ENCODE data around the gene UROC1. TPM values are rescaled to one million over a fixed set of nuclear protein-coding genes. Genes with fewer than 3 reads are reported as not detected.

UROC1 gene
- polyA plus RNA-seq, 1 of the 3 experiments (the other 2 are of a cell fraction) = not detected

DNA sequence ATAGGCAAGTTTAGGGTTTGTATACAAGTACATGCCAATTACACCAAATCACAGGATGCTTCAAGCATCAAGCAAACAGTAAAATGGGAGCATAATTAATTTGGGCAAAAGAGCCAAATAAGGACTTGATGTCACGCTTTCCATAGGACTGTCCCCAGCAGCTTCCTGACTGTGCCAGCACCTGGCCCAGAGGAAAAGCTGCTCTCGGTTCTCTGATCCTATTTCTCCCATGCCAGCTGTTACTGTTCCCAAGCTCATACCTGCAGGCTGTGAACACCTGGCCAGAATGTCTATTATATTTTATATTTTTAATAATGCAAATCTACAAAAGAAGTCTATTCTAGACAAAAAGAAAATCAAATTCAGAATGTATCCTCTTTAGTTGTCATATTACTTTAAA is 54.1 kb downstream of the UROC1 start (continued):
- no peak for TF ChIP-seq CTCF (IDR thresholded peaks at IDR 0.05)
- TF ChIP-seq, protein P1, sequence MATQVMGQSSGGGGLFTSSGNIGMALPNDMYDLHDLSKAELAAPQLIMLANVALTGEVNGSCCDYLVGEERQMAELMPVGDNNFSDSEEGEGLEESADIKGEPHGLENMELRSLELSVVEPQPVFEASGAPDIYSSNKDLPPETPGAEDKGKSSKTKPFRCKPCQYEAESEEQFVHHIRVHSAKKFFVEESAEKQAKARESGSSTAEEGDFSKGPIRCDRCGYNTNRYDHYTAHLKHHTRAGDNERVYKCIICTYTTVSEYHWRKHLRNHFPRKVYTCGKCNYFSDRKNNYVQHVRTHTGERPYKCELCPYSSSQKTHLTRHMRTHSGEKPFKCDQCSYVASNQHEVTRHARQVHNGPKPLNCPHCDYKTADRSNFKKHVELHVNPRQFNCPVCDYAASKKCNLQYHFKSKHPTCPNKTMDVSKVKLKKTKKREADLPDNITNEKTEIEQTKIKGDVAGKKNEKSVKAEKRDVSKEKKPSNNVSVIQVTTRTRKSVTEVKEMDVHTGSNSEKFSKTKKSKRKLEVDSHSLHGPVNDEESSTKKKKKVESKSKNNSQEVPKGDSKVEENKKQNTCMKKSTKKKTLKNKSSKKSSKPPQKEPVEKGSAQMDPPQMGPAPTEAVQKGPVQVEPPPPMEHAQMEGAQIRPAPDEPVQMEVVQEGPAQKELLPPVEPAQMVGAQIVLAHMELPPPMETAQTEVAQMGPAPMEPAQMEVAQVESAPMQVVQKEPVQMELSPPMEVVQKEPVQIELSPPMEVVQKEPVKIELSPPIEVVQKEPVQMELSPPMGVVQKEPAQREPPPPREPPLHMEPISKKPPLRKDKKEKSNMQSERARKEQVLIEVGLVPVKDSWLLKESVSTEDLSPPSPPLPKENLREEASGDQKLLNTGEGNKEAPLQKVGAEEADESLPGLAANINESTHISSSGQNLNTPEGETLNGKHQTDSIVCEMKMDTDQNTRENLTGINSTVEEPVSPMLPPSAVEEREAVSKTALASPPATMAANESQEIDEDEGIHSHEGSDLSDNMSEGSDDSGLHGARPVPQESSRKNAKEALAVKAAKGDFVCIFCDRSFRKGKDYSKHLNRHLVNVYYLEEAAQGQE (IDR thresholded peaks at IDR 0.05; ENCODE audit: low read depth, low read length) = no peak
- no peak for TF ChIP-seq USF2 (IDR thresholded peaks at IDR 0.05; ENCODE audit: borderline replicate concordance, low read depth, low read length)

DNA sequence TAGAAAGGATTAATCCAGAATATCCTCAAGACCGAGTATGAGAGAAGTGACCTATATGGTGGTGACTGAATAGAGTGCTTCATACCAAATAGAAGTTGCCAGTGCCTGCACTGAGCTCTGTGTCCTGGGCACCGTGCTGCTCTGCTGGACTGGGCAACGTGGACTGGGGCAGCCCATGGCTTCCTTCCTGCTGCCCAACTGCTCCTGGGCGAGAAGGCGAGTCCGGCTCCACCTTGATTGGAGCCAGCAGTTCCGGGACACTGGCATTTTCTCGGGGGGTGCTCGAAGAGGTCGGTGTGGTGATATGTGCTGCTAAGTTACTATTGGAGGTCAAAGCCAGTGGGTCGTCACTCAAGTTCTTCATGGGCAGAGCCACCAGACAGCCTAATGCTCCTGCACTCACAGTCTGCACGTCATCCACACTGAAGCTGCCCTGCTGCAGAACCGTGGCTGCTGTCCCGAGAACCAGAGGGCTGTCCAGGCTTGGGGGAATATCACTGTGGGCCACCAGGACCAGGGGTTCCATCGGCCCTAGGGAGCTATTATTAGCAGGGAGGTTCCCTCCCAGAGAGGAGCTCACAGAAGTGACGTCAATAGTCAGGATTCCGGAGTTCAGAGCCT is 56.0 kb downstream of the UROC1 start:
- DNase-seq = no peak
- POLR2A ChIA-PET = no interaction called here
- TF ChIP-seq NRF1 (IDR thresholded peaks at IDR 0.05; ENCODE audit: low read depth, low read length) (no peak), SMC3 (IDR thresholded peaks at IDR 0.05; ENCODE audit: low read depth, low read length) (no peak), FOXJ3 (CRISPR knock-in tag; IDR thresholded peaks at IDR 0.05) (no peak), EP300 (IDR thresholded peaks at IDR 0.05; ENCODE audit: borderline replicate concordance in 1 of 2, low read depth in 1 of 2, low read length in 1 of 2) (no peak), CHD2 (IDR thresholded peaks at IDR 0.05; ENCODE audit: low read length, partially characterized antibody) (no peak), MEF2A (IDR thresholded peaks at IDR 0.05; ENCODE audit: borderline replicate concordance, low read depth) (no peak)
- TF ChIP-seq, protein P1 (IDR thresholded peaks at IDR 0.05; ENCODE audit: low read depth, low read length) = no peak
- TF ChIP-seq, protein P2, sequence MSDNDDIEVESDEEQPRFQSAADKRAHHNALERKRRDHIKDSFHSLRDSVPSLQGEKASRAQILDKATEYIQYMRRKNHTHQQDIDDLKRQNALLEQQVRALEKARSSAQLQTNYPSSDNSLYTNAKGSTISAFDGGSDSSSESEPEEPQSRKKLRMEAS (IDR thresholded peaks at IDR 0.05; ENCODE audit: low read depth) = no peak
- CTCF ChIA-PET = interaction anchor here (0.9 to 1.3 kb wide), 3 partner anchors 10 to 72 kb away, joined by 3 to 5 read pairs (median 4); no protein-coding TSS in a partner anchor
- Histone ChIP-seq H4K20me1 (ENCODE audit: insufficient read depth) (peaks cover 19% of the 10 kb centered on the region), H3F3A (replicated peaks; ENCODE audit: insufficient read depth) (no peaks in the 10 kb centered on the region), H3K79me2 (ENCODE audit: insufficient read depth) (no peaks in the 10 kb centered on the region), H3K9ac (no peak overlapping the region), H3K9me2 (no peaks in the 10 kb centered on the region), H2AFZ (ENCODE audit: low read depth) (no peak overlapping the region), H3K4me1 (ENCODE audit: control insufficient read depth in 1 of 2, insufficient read depth in 2 of 2, low read depth in 1 of 2, low read length in 1 of 2) (peaks cover 0 to 2% of the 10 kb centered on the region in 2 experiments; a peak in 1 of 4 replicates), H3K27ac (ENCODE audit: low read depth in 2 of 2, low read length in 1 of 2) (no peak overlapping the region), H3K36me3 (replicated peaks in 1 of 2; ENCODE audit: control insufficient read depth in 1 of 2, insufficient read depth in 2 of 2, low read length in 1 of 2) (peaks cover 46 to 90% of the 10 kb centered on the region in 2 experiments), H3K4me3 (ENCODE audit: low read depth in 2 of 2, low read length in 1 of 2) (no peak overlapping the region), H3K9me3 (no peaks in the 10 kb centered on the region), H3K4me2 (no peak overlapping the region), H3K27me3 (ENCODE audit: insufficient read depth) (no peaks in the 10 kb centered on the region)
- 98% methylated on average over 13 of the region's 17 CpGs for whole genome bisulfite sequencing (ENCODE audit: low lambda C conversion rate)
